ENCODE measurements around the gene TNRC18.
A peak's percentile ranks its signal among the peaks of the same experiment; 100 is the strongest.

The TNRC18 gene

DNA sequence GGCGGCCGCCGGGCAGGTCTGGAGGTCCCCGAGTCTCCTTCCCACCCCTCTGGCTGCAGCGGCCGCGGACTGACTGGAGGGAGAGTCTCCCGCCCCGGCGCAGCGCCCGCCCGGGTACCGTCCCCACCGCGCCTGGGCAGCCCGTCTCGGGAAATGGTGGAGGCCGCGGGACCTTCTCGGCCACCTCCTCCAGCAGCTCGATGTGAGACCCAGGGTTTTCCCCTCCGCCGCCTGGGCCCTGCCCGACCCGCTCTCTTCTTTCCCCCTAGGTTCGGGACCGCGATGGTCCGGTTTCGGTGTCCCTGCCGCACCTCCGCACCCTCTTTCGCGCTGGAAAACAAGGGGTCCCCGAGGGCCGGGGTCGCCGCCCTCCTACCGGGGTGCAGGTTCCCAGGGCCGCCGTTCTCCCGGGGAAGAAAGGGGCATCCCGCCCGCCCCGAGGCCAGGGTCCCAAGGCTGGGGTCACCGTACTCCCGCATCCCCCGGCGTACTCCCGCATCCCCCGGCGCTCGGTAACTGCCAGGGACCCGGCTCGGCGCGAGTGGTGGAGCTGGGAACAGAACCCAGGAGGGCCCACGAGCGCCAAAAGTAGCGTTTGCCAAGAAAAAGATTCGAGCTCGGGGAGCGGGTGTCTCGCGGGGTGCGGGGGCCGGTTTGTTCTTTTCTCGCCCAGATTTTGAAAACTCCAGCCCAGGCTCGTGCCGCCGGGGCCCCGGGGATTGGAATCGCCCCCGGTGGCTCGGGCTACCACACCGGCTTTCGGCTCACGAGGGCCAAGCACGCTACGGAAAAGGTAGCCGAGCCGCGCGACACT is 3.4 kb downstream of the TNRC18 start:
- TF ChIP-seq, protein P1, sequence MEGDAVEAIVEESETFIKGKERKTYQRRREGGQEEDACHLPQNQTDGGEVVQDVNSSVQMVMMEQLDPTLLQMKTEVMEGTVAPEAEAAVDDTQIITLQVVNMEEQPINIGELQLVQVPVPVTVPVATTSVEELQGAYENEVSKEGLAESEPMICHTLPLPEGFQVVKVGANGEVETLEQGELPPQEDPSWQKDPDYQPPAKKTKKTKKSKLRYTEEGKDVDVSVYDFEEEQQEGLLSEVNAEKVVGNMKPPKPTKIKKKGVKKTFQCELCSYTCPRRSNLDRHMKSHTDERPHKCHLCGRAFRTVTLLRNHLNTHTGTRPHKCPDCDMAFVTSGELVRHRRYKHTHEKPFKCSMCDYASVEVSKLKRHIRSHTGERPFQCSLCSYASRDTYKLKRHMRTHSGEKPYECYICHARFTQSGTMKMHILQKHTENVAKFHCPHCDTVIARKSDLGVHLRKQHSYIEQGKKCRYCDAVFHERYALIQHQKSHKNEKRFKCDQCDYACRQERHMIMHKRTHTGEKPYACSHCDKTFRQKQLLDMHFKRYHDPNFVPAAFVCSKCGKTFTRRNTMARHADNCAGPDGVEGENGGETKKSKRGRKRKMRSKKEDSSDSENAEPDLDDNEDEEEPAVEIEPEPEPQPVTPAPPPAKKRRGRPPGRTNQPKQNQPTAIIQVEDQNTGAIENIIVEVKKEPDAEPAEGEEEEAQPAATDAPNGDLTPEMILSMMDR (IDR thresholded peaks at IDR 0.05; ENCODE audit: low read depth, low read length) = no peak
- DNase-seq (ENCODE audit: low read depth, low spot score) = no peak
- H3K4me3 ChIP-seq (ENCODE audit: low read depth, low read length) = peak overlapping the region; percentile 95
- in situ Hi-C loops (cut with HindIII; ENCODE audit: low sequenced_read_pairs) = no loop called here

DNA sequence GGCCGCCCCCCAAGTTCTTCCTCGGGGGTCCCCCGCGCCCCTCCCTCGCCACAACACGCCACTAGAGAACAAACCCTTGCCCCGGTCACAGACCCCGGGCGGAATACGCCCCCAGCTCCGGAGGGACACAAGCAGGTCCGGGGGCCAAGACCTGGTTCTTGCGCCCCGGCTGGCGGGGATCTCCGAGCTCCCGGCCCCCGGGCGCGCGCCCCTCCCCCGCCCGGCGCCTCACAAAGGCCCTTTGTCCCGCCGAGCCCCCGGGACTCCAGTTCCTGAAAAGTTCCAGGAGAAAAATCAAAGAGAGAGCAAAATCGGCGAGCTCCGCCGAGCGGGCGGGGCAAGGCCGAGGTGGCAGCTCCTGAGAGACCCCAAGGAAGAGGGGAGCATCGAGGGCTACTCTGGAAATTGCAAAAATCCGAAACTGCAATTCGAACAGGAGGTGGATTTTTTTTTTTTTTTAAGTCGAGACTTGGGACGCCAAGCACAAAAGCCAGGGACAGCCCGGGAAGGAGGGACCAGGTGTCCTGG is 4.0 kb downstream of the TNRC18 start:
- H3K4me3 ChIP-seq (ENCODE audit: low read depth, low read length) = peak overlapping the region; percentile 95
- in situ Hi-C loops (cut with HindIII; ENCODE audit: low sequenced_read_pairs) = no loop called here
- no peak for DNase-seq (ENCODE audit: low read depth, low spot score)
- TF ChIP-seq, protein P1 (IDR thresholded peaks at IDR 0.05; ENCODE audit: low read depth, low read length) = no peak

DNA sequence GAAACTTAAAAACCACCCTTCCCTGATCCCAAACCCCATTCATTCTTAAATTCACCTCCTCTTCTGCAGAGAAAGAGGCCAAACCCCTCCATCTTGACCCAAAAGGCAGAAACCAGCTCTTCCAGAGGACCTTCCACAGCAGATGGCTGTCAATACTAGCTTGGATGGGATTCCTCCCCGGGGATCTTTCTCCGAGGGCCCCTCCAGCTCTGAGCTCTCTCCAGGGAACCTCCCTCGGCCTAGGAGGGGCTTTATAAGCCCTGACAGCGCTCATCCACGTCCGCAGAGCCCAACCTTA is 5.4 kb downstream of the TNRC18 start:
- TF ChIP-seq, protein P1 (IDR thresholded peaks at IDR 0.05; ENCODE audit: low read depth, low read length) = no peak
- H3K4me3 ChIP-seq (ENCODE audit: low read depth, low read length) = no peak overlapping the region
- in situ Hi-C loops (cut with HindIII; ENCODE audit: low sequenced_read_pairs) = no loop called here
- no peak for DNase-seq (ENCODE audit: low read depth, low spot score)

DNA sequence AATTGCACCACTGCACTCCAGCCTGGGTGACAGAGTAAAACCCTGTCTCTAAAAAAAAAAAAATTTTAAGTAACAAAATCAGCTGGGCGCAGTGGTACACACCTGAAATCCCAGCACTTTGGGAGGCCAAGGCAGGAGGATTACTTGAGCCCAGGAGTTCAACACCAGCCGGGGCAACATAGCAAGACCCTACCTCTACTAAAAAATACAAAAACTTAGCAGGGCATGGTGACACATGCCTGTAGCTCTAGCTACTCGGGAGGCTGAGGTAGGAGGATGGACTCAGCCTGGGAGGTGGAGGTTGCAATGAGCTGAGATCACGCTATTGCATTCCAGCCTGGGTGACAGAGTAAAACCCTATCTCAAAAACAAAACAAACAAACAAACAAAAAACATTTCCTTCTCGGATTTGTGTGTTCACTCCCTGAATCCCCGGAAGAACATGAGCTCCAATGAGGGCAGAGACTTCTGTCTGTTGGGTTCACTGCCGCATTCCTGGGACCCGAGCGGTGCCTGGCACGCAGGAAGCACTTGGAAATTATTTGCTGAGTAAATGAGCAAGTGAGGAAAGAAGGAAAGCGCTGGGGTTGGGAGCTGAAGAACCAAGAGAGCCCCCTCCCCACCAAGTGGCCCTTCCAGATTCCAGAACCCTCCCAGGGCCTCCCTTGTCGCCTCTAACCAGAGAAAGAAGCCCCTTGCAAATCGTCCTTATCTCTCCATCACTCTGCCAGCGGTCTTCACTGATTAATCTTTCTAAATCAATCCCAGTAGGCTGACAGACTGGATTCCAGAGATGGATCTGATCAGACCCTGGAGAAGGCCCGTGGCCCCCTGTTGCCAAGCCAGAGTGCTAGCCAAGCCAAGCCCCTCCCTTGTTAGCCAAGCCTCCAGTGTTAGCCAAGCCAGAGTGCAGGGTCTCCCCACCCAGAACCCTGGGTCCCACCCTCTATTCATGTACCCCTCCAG is 6.2 kb downstream of the TNRC18 start:
- H3K4me3 ChIP-seq (ENCODE audit: low read depth, low read length) = no peak overlapping the region
- in situ Hi-C loops (cut with HindIII; ENCODE audit: low sequenced_read_pairs) = no loop called here

DNA sequence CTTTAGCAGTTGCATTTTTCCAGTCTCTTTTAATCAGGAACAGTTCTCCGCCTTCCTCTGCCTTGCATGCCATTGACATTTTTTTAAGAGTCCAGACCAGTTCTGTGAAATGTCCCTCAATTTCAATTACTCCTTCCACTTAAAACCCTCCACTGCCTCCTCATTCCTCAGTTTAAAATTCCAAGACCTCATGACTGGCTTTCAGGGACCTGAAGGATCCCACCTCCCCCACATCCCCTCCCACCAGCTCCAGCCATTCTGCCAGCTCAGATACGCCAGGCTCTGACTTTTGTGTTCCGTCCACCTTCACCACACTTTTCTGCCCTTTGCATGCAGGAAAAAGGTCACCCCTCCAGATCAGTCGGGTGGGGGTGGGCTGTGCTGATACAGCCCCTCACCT is 8.7 kb downstream of the TNRC18 start:
- TF ChIP-seq, protein P1 (IDR thresholded peaks at IDR 0.05; ENCODE audit: low read depth, low read length) = no peak
- DNase-seq (ENCODE audit: low read depth, low spot score) = no peak
- in situ Hi-C loops (cut with HindIII; ENCODE audit: low sequenced_read_pairs) = no loop called here
- no peak overlapping the region for H3K4me3 ChIP-seq (ENCODE audit: low read depth, low read length)

More for the DNA sequence above, 6.2 kb downstream of the TNRC18 start:
- TF ChIP-seq, protein P1 (IDR thresholded peaks at IDR 0.05; ENCODE audit: low read depth, low read length) = no peak
- no peak for DNase-seq (ENCODE audit: low read depth, low spot score)

DNA sequence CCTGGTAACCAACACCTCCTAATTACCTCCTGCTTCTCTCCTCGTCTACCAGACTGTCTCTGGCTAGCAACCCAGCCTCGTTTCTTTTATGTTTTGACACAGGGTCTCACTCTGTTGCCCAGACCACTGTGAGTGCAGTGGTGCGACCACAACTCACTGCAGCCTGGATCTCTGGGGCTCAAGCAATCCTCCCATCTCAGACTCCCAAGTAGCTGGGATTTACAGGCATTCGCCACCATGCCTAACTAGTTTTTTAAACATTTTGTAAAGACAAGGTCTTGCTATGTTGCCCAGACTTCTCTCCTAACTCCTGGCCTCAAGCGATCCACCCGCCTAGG is 10.2 kb downstream of the TNRC18 start:
- H3K4me3 ChIP-seq (ENCODE audit: low read depth, low read length) = no peak overlapping the region
- DNase-seq (ENCODE audit: low read depth, low spot score) = no peak
- TF ChIP-seq, protein P1 (IDR thresholded peaks at IDR 0.05; ENCODE audit: low read depth, low read length) = no peak
- in situ Hi-C loops (cut with HindIII; ENCODE audit: low sequenced_read_pairs) = no loop called here
